HL-60 (cell line): ENCODE data around the gene HYAL2.
"Not testable (repeated sequence)": the region's sequence is repeated elsewhere in the genome, so short reads cannot be mapped to it uniquely, and the experiment has no call there.

ENCODE experiments used
- DNase-seq, 2 experiments: peaks; one replicate each; pipeline ENCODE4 v3.0.0-alpha.2; 2010 to 2020; ENCODE audit warnings: low read depth in 1 of 2, low spot score in 1 of 2
- H3K27ac ChIP-seq: fragments of 250-450 bp; sonication (Bioruptor Pico); replicated peaks from 2 replicates; pipeline ENCODE4 v1.5.1; 2020; ENCODE audit warnings: mild to moderate bottlenecking, moderate library complexity
- H3K27me3 ChIP-seq: fragments of 250-450 bp; sonication (Bioruptor Pico); 2 replicates; pipeline ENCODE4 v1.5.1; 2021; ENCODE audit warnings: mild to moderate bottlenecking, moderate library complexity; ENCODE audit not compliant: insufficient read depth, poor library complexity, severe bottlenecking
- H3K4me3 ChIP-seq: replicated peaks from 2 replicates; pipeline ENCODE4 v1.5.1; 2011; ENCODE audit warnings: mild to moderate bottlenecking, control low read depth, low read length; ENCODE audit not compliant: insufficient read depth
- GABPA ChIP-seq: IDR thresholded peaks from 2 replicates; pipeline ENCODE4 v1.6.1; 2012; ENCODE audit warnings: low read depth
- POLR2AphosphoS5 ChIP-seq: IDR thresholded peaks from 2 replicates; pipeline ENCODE4 v1.6.1; 2012; ENCODE audit warnings: low read depth
- REST ChIP-seq: IDR thresholded peaks from 2 replicates; pipeline ENCODE4 v1.6.1; 2012; ENCODE audit warnings: low read depth; ENCODE audit not compliant: insufficient replicate concordance
- SPI1 ChIP-seq: IDR thresholded peaks from 2 replicates; pipeline ENCODE4 v1.6.1; 2012; ENCODE audit warnings: low read depth, mild to moderate bottlenecking, borderline replicate concordance
- TF ChIP-seq, protein P1 (sequence below): IDR thresholded peaks from one replicate; pipeline ENCODE4 v1.5.1; 2011; ENCODE audit warnings: low read length, control low read depth, inconsistent platforms; ENCODE audit not compliant: insufficient read depth

The HYAL2 gene

DNA sequence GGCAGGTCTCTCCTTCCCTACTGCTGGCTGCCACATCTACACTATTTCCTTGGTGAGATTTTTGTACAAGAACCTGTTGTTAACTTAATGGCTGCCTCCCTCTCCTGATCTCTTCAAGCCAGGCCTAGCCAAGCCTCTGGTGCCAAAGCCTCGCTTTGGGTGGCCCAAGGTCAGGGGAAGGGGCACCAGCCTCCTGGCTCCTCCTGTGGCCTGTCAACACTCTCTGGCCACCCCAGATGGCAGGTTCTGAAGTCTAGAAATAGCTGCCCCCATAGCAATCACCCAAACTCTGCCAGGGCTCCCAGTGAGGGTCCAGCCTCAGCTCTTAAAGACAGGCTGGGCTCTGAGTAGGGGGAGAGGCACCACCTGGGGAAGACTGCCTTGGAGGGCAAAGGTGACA lies 35.3 kb downstream of the HYAL2 start:
- H3K27ac ChIP-seq: no peak overlapping the region
- H3K27me3 ChIP-seq: no peaks in the 10 kb centered on the region
- TF ChIP-seq SPI1: no peak
- no peak for TF ChIP-seq POLR2AphosphoS5
- TF ChIP-seq, protein P1, sequence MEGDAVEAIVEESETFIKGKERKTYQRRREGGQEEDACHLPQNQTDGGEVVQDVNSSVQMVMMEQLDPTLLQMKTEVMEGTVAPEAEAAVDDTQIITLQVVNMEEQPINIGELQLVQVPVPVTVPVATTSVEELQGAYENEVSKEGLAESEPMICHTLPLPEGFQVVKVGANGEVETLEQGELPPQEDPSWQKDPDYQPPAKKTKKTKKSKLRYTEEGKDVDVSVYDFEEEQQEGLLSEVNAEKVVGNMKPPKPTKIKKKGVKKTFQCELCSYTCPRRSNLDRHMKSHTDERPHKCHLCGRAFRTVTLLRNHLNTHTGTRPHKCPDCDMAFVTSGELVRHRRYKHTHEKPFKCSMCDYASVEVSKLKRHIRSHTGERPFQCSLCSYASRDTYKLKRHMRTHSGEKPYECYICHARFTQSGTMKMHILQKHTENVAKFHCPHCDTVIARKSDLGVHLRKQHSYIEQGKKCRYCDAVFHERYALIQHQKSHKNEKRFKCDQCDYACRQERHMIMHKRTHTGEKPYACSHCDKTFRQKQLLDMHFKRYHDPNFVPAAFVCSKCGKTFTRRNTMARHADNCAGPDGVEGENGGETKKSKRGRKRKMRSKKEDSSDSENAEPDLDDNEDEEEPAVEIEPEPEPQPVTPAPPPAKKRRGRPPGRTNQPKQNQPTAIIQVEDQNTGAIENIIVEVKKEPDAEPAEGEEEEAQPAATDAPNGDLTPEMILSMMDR: no peak
- no peak for TF ChIP-seq REST
- no peak for TF ChIP-seq GABPA
- no peak for DNase-seq
- H3K4me3 ChIP-seq: no peak overlapping the region

DNA sequence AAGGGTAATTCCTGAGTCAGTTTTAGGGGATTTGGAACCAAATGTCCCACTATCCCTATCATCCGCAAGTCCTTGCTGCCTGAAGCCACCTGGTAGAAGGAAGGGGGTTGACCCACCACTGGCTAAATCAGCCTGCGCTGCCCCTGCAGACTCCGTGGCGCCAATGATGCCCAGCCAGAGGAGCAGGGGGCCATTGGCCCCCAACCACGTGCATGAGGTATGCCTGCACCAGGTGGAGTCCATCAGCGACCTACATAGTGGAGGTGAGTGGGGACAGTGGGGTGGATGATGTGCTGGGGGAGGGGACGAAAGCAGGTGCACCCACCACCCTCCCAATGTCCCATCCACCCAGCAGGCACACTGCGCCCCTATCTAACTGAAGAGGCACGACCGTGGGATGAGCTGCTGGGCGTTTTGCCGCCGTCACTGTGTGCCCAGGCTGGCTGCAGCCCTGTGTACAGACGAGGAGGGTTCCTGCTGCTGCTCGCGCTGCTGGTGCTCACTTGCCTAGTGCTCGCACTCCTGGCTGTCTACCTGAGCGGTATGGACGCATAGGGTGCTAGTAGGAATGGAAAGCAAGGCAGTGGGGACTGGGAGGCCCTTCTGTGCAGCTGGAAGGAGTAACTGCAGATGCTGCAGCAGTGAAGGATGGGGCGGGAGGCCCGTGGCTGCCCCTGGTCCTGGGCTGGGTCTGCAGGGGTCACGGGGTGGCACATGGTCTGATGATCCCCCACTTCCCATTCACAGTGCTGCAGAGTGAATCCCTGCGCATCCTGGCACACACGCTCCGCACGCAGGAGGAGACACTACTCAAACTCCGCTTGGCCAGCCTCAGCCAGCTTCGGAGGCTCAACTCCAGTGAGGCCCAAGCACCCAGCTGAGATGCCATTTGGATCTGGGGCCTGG lies 36.0 kb downstream of the HYAL2 start:
- no peaks in the 10 kb centered on the region for H3K27me3 ChIP-seq
- no peak overlapping the region for H3K27ac ChIP-seq
- TF ChIP-seq POLR2AphosphoS5 (peak; percentile 57), SPI1 (no peak), GABPA (no peak)
- no peak for DNase-seq
- no peak overlapping the region for H3K4me3 ChIP-seq

DNA sequence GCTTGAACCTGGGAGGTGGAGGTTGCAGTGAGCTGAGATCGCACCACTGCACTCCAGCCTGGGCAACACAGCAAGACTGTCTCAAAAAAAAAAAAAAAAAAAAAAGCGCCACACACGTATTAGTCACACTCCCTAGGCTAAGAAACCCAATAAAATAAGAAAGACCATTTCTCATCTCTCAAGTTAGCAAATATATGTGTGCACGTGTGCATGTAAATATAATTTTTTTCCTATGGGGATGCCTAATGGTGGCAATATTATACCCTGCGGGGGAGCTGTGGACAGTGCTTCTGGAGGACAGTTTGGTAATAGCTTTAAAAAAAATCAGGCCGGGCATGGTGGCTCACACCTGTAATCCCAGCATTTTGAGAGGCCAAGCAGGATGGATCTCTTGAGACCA lies 38.4 kb downstream of the HYAL2 start:
- not testable (repeated sequence) for H3K27me3 ChIP-seq, H3K4me3 ChIP-seq, DNase-seq, H3K27ac ChIP-seq

DNA sequence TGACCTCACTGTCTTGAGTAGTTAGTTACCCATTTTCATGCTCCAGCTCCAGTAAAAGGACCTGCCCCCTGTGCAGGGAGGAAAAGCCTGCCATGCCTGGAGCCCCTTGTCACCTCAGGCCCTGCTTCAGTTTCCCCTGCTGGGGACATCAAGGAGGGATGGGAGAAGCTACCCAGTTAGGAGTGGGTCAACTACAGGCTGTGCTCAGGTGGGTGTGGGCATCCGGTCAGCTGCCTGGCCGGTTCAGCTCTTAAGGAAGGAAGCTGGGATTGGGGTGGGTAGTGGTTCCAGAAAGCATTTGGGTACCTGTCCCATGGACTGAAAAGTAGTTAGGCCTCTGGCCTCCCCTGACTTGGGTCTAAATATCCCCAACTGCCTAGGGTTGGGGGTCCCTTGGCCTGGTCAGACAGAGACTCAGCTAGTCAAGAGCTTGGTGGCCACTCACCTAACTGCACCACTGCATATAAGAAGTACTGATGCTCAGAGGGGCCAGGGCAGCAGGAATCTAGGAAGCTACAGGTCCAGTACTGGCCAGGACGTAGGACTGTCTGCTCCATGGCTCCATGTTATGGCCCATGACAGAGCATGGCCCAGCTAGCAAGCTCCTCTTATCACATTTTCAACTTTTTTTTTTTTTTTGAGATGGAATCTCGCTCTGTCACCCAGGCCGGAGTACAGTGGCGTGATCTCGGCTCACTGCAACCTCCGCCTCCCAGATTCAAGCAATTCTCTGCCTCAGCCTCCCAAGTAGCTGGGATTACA lies 43.1 kb downstream of the HYAL2 start:
- no peak for TF ChIP-seq POLR2AphosphoS5
- TF ChIP-seq, protein P1: no peak
- no peak for TF ChIP-seq SPI1
- TF ChIP-seq REST: no peak
- no peak for TF ChIP-seq GABPA
- H3K27ac ChIP-seq: no peak overlapping the region
- H3K27me3 ChIP-seq: peaks cover 28% of the 10 kb centered on the region

More for the DNA sequence above, 43.1 kb downstream of the HYAL2 start:
- no peak for DNase-seq
- H3K4me3 ChIP-seq: no peak overlapping the region
